Breast epithelium (tissue), 3 donors: ENCODE data around the gene ABHD10.

Source experiments
- CTCF ChIP-seq, 3 donors: fragments of 450-650 bp; IDR thresholded peaks; one replicate each; pipeline ENCODE4 v1.5.1; 2016 to 2017; ENCODE audit warnings: antibody characterized with exemption in 3 of 3, mild to moderate bottlenecking in 3 of 3, moderate library complexity in 3 of 3
- POLR2A ChIP-seq: fragments of 450-650 bp; IDR thresholded peaks from one replicate; pipeline ENCODE4 v1.6.1; 2016; ENCODE audit warnings: antibody characterized with exemption, mild to moderate bottlenecking, moderate library complexity
- POLR2AphosphoS5 ChIP-seq, 3 donors: sonication (generic); formaldehyde crosslinking; IDR thresholded peaks; one replicate each; pipeline ENCODE4 v1.6.1; 2017; ENCODE audit warnings: antibody characterized with exemption in 3 of 3

GRCh38 chr3:112007633-112008032, 28.8 kb downstream of the ABHD10 start:
- no peak for TF ChIP-seq CTCF (IDR thresholded peaks at IDR 0.05)
- no peak for TF ChIP-seq POLR2A
- no peak for TF ChIP-seq POLR2AphosphoS5 (IDR thresholded peaks at IDR 0.05)
